ENCODE data around the gene SLFN12L. TPM values are rescaled to one million over a fixed set of nuclear protein-coding genes. Genes with fewer than 3 reads are reported as not detected.

SLFN12L gene
- total RNA-seq, 1 experiment from 2014 or later: 0.13 TPM

GRCh38 chr17:35542990-35543389, 5.5 kb upstream of the SLFN12L start:
- CTCF ChIA-PET: interaction anchor here (1.2 to 1.3 kb wide), 2 partner anchors 10 to 230 kb away, joined by 4 to 6 read pairs; no protein-coding TSS in a partner anchor
- H3K27me3 Mint-ChIP-seq (ENCODE audit: low read depth): peaks cover 26% of the 10 kb centered on the region
- no peaks in the 10 kb centered on the region for H3K4me1 Mint-ChIP-seq
- H3K27ac Mint-ChIP-seq: no peak overlapping the region
- H3K4me3 Mint-ChIP-seq: no peak overlapping the region
- no peaks in the 10 kb centered on the region for H3K9me3 Mint-ChIP-seq
- TF ChIP-seq AR (CRISPR knock-in tag; IDR thresholded peaks at IDR 0.05) (no peak), NFYB (CRISPR knock-in tag; conservative IDR thresholded peaks at IDR 0.05; ENCODE audit: low read depth) (no peak), ZNF263 (CRISPR knock-in tag; IDR thresholded peaks at IDR 0.05; ENCODE audit: low read depth) (no peak), CDX4 (CRISPR knock-in tag; IDR thresholded peaks at IDR 0.05; ENCODE audit: borderline replicate concordance) (no peak)
- TF ChIP-seq, protein P1, sequence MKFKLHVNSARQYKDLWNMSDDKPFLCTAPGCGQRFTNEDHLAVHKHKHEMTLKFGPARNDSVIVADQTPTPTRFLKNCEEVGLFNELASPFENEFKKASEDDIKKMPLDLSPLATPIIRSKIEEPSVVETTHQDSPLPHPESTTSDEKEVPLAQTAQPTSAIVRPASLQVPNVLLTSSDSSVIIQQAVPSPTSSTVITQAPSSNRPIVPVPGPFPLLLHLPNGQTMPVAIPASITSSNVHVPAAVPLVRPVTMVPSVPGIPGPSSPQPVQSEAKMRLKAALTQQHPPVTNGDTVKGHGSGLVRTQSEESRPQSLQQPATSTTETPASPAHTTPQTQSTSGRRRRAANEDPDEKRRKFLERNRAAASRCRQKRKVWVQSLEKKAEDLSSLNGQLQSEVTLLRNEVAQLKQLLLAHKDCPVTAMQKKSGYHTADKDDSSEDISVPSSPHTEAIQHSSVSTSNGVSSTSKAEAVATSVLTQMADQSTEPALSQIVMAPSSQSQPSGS (CRISPR knock-in tag; IDR thresholded peaks at IDR 0.05; ENCODE audit: borderline replicate concordance, low read depth): no peak
- POLR2A ChIA-PET: no interaction called here
- no peaks in the 10 kb centered on the region for H3K36me3 Mint-ChIP-seq
- DNase-seq (ENCODE audit: low spot score) (no peak), ATAC-seq (no peak)

GRCh38 chr17:35541434-35541833, 4.0 kb upstream of the SLFN12L start:
- no peak overlapping the region for H3K27ac Mint-ChIP-seq
- peaks cover 16% of the 10 kb centered on the region for H3K27me3 Mint-ChIP-seq (ENCODE audit: low read depth)
- H3K4me3 Mint-ChIP-seq: no peak overlapping the region
- no peaks in the 10 kb centered on the region for H3K4me1 Mint-ChIP-seq
- no peaks in the 10 kb centered on the region for H3K36me3 Mint-ChIP-seq
- no peaks in the 10 kb centered on the region for H3K9me3 Mint-ChIP-seq
- DNase-seq (ENCODE audit: low spot score) (no peak), ATAC-seq (no peak)
- no peak for TF ChIP-seq E2F5 (CRISPR knock-in tag; IDR thresholded peaks at IDR 0.05)
- TF ChIP-seq CREM (CRISPR knock-in tag; IDR thresholded peaks at IDR 0.05): no peak
- TF ChIP-seq, protein P2, sequence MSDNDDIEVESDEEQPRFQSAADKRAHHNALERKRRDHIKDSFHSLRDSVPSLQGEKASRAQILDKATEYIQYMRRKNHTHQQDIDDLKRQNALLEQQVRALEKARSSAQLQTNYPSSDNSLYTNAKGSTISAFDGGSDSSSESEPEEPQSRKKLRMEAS (CRISPR knock-in tag; IDR thresholded peaks at IDR 0.05): no peak
- TF ChIP-seq ZNF138 (CRISPR knock-in tag; conservative IDR thresholded peaks at IDR 0.05): no peak
- no peak for TF ChIP-seq ARID4B (CRISPR knock-in tag; IDR thresholded peaks at IDR 0.05; ENCODE audit: borderline replicate concordance)
- no peak for TF ChIP-seq PRRX2 (CRISPR knock-in tag; IDR thresholded peaks at IDR 0.05)
- TF ChIP-seq ZNF317 (CRISPR knock-in tag; IDR thresholded peaks at IDR 0.05; ENCODE audit: borderline replicate concordance, low read depth): no peak
- TF ChIP-seq TCF7 (CRISPR knock-in tag; IDR thresholded peaks at IDR 0.05; ENCODE audit: low read depth): no peak
- no peak for TF ChIP-seq FOXJ3 (CRISPR knock-in tag; IDR thresholded peaks at IDR 0.05; ENCODE audit: borderline replicate concordance)
- TF ChIP-seq, protein P3, sequence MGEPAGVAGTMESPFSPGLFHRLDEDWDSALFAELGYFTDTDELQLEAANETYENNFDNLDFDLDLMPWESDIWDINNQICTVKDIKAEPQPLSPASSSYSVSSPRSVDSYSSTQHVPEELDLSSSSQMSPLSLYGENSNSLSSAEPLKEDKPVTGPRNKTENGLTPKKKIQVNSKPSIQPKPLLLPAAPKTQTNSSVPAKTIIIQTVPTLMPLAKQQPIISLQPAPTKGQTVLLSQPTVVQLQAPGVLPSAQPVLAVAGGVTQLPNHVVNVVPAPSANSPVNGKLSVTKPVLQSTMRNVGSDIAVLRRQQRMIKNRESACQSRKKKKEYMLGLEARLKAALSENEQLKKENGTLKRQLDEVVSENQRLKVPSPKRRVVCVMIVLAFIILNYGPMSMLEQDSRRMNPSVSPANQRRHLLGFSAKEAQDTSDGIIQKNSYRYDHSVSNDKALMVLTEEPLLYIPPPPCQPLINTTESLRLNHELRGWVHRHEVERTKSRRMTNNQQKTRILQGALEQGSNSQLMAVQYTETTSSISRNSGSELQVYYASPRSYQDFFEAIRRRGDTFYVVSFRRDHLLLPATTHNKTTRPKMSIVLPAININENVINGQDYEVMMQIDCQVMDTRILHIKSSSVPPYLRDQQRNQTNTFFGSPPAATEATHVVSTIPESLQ (CRISPR knock-in tag; IDR thresholded peaks at IDR 0.05): no peak
- TF ChIP-seq MXD4 (CRISPR knock-in tag; IDR thresholded peaks at IDR 0.05; ENCODE audit: borderline replicate concordance): no peak
- no peak for TF ChIP-seq EMX1 (CRISPR knock-in tag; IDR thresholded peaks at IDR 0.05)
- no peak for TF ChIP-seq ZNF423 (CRISPR knock-in tag; IDR thresholded peaks at IDR 0.05)
- no peak for TF ChIP-seq TEAD4 (CRISPR knock-in tag; IDR thresholded peaks at IDR 0.05)
- ChIA-PET POLR2A (no interaction called here), CTCF (no interaction called here)

Data from WTC11 (cell line).